Left ventricle myocardium inferior (tissue), 1 donor: ENCODE results near the gene BTBD16. TPM values are rescaled to one million over a fixed set of nuclear protein-coding genes. Genes with fewer than 3 reads are reported as not detected.

Experiments used
- DNase-seq: peaks from one replicate; pipeline ENCODE4 v3.0.0-alpha.2; 2020
- H3K27ac ChIP-seq: fragments of 200-600 bp; replicated peaks from 2 replicates; pipeline ENCODE4 v1.8.0; 2021
- H3K27me3 ChIP-seq: fragments of 200-600 bp; 2 replicates; pipeline ENCODE4 v1.8.0; 2021; ENCODE audit warnings: low read depth
- H3K36me3 ChIP-seq: fragments of 200-600 bp; 2 replicates; pipeline ENCODE4 v1.8.0; 2021
- H3K4me1 ChIP-seq: fragments of 200-600 bp; 2 replicates; pipeline ENCODE4 v1.8.0; 2021
- H3K4me3 ChIP-seq: fragments of 200-600 bp; 2 replicates; pipeline ENCODE4 v1.8.0; 2021; ENCODE audit warnings: mild to moderate bottlenecking, moderate library complexity
- H3K9me3 ChIP-seq: fragments of 200-600 bp; replicated peaks from 2 replicates; pipeline ENCODE4 v1.8.0; 2021
- CTCF ChIP-seq: fragments of 200-600 bp; IDR thresholded peaks from 2 replicates; pipeline ENCODE4 v1.8.0; 2021; ENCODE audit warnings: antibody characterized with exemption, mild to moderate bottlenecking, borderline replicate concordance
- intact Hi-C: fragments of 100-400 bp; cut with micrococcal nuclease; formaldehyde crosslinking; loops from one replicate; pipeline ENCODE4 v1.11.0; 2022
- total RNA-seq: library from RNA; stranded (reverse); fragmentation: NEBNext Ultra II Directional; extraction: Animal tissue kit (Norgen Biotek cat#: 25700); gene quantifications from one replicate; pipeline ENCODE4 v1.2.1, GENCODE V29; 2021
- donor health status: DM: no; HTN: yes; CAD: no; lungs with severe emphysema.

Gene BTBD16
- total RNA-seq, 1 donor from 2014 or later: not detected

GRCh38 chr10:122243550-122243949, 27.5 kb upstream of the BTBD16 start:
- TF ChIP-seq CTCF: no peak
- Histone ChIP-seq H3K27me3 (no peaks in the 10 kb centered on the region), H3K9me3 (no peaks in the 10 kb centered on the region), H3K36me3 (peaks cover 83% of the 10 kb centered on the region), H3K27ac (peak overlapping the region; percentile 54), H3K4me3 (no peak overlapping the region), H3K4me1 (peaks cover 56% of the 10 kb centered on the region)
- intact Hi-C loops: no loop called here
- DNase-seq: no peak

- Histone ChIP-seq H3K4me3 (no peak overlapping the region), H3K27me3 (no peaks in the 10 kb centered on the region), H3K4me1 (peaks cover 63% of the 10 kb centered on the region), H3K36me3 (peaks cover 83% of the 10 kb centered on the region), H3K9me3 (no peaks in the 10 kb centered on the region), H3K27ac (peak overlapping the region; percentile 54)
- no peak for TF ChIP-seq CTCF
- DNase-seq: no peak
- intact Hi-C loops: no loop called here
These were observed 26.8 kb upstream of the BTBD16 start for GRCh38 chr10:122244001-122244975.

GRCh38 chr10:122245136-122245535, 26.0 kb upstream of the BTBD16 start:
- peak overlapping the region; percentile 54 for H3K27ac ChIP-seq
- DNase-seq: no peak

GRCh38 chr10:122245897-122246296, 25.2 kb upstream of the BTBD16 start:
- H3K27ac ChIP-seq: peak overlapping the region; percentile 54
- H3K36me3 ChIP-seq: peaks cover 83% of the 10 kb centered on the region
- no peak overlapping the region for H3K4me3 ChIP-seq
- no peak for DNase-seq
- no peak for TF ChIP-seq CTCF
- intact Hi-C loops: no loop called here
- no peaks in the 10 kb centered on the region for H3K27me3 ChIP-seq
- H3K9me3 ChIP-seq: no peaks in the 10 kb centered on the region
- peaks cover 68% of the 10 kb centered on the region for H3K4me1 ChIP-seq

More at GRCh38 chr10:122245136-122245535, 26.0 kb upstream of the BTBD16 start:
- Histone ChIP-seq H3K36me3 (peaks cover 83% of the 10 kb centered on the region), H3K4me3 (no peak overlapping the region), H3K27me3 (no peaks in the 10 kb centered on the region), H3K4me1 (peaks cover 68% of the 10 kb centered on the region), H3K9me3 (no peaks in the 10 kb centered on the region)
- intact Hi-C loops: no loop called here
- TF ChIP-seq CTCF: no peak

- Histone ChIP-seq H3K27ac (peak overlapping the region; percentile 52), H3K36me3 (peaks cover 83% of the 10 kb centered on the region), H3K9me3 (no peaks in the 10 kb centered on the region), H3K27me3 (no peaks in the 10 kb centered on the region), H3K4me1 (peaks cover 75% of the 10 kb centered on the region), H3K4me3 (no peak overlapping the region)
- intact Hi-C loops: no loop called here
- no peak for TF ChIP-seq CTCF
- no peak for DNase-seq
These were observed 24.1 kb upstream of the BTBD16 start for GRCh38 chr10:122246830-122247520.
